Suppressor macrophage treated with lipopolysaccharide for 4 hours (primary cell): ENCODE data around the gene METTL15.
"Not testable (repeated sequence)": the region's sequence is repeated elsewhere in the genome, so short reads cannot be mapped to it uniquely, and the experiment has no call there.

Experiments
- DNase-seq: peaks from one replicate; pipeline ENCODE4 v3.0.0-alpha.2; 2020

Gene METTL15, protein sequence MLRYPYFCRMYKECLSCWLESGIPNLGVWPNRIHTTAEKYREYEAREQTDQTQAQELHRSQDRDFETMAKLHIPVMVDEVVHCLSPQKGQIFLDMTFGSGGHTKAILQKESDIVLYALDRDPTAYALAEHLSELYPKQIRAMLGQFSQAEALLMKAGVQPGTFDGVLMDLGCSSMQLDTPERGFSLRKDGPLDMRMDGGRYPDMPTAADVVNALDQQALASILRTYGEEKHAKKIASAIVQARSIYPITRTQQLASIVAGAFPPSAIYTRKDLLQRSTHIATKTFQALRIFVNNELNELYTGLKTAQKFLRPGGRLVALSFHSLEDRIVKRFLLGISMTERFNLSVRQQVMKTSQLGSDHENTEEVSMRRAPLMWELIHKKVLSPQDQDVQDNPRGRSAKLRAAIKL

DNA sequence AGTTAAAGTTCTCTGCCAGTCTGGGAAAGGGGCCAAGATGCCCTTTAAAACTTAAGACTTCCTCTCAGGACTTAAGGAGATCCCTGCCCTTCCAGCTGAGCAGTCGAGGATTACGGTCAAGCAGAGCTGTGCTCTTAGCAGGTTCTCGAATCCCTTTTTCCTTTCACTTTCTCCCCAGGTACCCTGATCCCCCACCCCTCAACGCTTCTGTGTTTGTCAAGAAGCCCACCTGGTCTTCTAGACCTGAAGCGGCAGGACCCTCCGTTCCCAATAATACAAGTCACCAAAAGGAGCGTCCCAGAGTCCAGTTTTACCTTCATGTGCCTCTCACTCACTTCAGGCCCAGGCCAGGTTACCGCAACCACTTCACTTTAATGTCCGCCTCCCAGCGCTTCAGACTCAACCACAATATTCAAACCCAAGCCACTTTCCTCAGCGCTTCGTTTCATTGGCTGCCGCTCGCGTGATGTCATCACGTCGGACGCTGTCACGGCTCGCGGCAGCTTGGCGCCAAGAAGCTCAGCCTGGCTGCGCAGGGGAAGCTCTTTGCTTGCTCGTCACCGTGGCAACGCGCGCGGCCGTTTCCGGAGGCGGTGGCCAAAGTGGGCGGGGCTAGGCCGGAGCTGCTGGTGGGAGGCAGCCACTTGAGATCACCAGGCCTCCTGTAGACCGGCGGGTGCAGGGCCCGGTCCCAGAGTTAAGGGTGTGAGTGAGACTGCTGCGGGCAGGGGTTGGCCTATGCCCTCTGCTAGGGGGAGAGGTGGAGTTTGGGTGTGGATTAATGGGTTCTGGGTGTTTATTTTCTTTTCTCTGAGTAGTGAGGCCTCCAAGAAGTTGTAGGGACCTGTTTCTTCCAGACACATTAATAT lies at the start of gene METTL15, which contains the start of gene KIF18A:
Gene METTL15 (plus strand): TSS at position 639 of the 869 bp plus-strand sequence. CDS start 4,947 bp downstream, outside the sequence.
Gene KIF18A (minus strand): TSS at position 407 of the 869 bp plus-strand sequence. CDS start 10,209 bp downstream, outside the sequence.
- peak; percentile 99 for DNase-seq

DNA sequence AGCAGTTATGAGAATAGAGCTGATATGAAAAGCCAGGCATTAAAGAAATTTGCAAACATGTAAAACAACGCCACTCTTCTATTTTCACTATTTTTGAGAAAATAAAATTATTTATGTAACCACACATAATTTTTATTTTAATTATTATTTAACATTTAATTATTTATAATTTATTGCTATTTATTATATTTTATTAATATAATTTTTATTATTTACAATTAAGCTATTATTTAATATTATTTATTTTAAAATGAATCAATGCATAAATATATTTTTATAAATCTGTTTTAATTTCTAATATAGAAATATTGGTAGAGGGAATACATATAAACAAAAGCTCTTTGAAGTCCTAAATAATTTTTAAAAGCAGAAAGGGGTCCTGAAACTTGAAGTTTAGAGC lies 36.9 kb upstream of the METTL15 start:
- no peak for DNase-seq

DNA sequence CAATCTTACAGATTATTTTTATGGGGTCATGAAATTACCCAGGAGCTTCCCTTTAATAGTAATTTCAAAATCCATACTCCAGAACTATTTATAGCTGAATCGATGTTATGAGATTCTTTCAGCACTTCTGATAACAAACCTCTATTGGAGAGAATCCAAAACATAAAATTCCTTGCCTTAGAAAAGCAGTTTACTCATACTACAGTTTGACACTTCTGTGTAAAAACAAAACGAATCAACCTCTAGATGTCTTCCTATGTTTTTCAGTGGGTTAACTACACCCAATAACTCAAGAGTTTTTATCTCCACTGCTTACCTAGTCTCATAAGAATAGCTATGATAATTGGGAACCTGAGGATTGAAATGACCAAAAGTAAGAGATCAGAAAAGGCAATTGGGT lies 35.9 kb upstream of the METTL15 start:
- DNase-seq: no peak

DNA sequence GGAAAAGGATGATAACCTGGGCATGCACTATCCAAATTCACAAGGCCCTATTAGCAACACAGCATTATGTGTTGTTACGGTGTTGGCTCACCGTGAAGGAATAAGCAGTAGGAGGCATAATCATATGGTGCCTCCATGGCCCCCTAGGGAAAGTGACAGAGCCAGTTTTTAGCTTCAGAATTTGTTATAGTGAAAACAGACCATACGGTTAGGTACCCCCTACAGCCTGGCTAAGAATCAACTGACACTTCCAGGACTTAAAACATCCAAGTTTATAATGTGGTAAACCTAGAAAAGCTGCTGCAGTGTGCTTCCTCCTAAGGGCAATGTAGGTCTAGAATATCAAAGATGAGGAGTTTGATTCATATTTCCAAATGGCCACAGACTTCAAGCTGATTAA lies 30.7 kb upstream of the METTL15 start:
- DNase-seq: no peak

GRCh38 chr11:28083118-28083517 lies 25.1 kb upstream of the METTL15 start:
- DNase-seq: no peak

GRCh38 chr11:28086569-28086968 lies 21.6 kb upstream of the METTL15 start:
- no peak for DNase-seq

- DNase-seq: not testable (repeated sequence)
Measured at GRCh38 chr11:28087192-28087591, 21.0 kb upstream of the METTL15 start.

DNA sequence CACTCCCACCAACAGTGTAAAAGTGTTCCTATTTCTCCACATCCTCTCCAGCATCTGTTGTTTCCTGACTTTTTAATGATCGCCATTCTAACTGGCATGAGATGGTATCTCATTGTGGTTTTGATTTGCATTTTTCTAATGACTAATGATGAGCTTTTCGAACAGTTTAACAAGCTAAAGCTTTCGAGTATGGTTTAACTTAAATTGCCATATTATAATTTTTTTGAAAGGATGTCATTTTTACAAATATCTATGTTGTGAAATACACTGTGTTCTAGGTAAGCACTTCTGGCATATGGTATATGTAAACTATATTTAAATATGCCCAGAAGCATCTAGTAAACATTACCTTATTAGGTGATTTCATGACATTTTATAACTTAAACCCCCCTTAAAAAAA lies 20.5 kb upstream of the METTL15 start:
- not testable (repeated sequence) for DNase-seq

GRCh38 chr11:28089378-28089777 lies 18.8 kb upstream of the METTL15 start:
- no peak for DNase-seq

DNA sequence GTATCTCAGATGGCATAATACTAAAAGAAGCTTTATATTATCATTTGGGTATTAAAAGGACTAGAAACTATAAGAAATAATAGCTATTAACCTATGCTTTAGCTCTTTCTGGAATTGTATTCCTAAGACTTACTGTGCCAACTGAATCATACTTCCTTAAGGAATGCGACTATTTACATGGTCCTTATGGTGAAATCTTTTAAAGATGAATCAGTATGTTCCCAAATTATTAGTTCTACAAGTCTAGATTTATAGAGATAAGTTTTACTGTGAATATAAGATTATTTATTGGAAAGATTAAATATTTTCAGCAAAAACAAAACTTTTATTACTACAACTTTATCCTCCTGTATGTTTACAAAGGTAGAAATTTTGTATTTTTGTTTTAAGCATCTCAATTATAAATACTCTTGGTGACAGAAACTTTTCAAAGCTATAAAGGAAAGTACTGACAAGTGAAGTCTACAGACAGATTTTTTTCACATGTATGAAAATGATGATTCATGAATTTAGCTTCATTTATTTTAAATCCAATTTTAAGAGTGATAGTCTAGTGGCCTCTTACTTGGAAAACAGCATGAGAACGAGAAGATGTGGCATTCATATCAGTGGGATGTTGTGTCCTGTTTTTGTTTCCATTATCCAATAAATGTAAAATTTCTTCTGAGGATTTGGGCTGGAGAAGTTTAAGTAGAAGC lies 18.0 kb upstream of the METTL15 start:
- no peak for DNase-seq

DNA sequence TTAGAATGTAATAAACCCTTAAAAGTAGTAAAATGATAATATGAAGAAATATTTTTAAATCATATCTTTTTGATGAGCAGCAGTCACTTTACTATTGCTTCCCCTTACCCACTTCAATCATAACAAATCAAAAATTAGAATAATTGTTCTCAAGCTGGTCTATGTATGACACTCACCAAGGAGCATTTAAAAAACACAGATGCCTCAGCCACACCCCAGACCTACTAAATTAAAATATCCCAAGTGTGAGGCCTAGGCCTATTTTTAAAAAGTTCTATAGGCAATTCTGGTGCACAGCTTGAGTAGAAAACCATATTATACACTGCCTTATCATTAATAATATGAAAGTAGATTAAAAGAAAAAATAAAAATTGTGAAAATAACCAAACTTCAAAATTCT lies 15.4 kb upstream of the METTL15 start:
- no peak for DNase-seq

DNA sequence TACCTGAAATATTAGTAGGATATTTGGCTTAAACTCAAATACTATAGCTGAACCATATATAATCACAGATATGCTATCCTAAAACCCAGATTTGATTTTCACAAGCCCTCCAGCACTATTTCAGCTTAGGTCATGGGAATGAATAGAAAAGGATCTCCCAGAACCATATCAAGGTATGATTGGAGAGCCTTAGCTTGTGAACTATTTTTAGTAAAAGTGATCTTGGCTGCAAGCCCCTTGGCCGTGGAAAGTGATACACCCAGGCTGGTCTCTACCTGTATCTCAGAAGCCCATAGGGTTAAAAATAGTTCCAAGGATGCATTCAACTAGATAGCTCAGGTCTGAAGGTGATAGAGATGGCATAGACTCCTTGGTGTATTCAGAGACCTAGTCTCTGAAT lies 9.9 kb upstream of the METTL15 start:
- DNase-seq: no peak

DNA sequence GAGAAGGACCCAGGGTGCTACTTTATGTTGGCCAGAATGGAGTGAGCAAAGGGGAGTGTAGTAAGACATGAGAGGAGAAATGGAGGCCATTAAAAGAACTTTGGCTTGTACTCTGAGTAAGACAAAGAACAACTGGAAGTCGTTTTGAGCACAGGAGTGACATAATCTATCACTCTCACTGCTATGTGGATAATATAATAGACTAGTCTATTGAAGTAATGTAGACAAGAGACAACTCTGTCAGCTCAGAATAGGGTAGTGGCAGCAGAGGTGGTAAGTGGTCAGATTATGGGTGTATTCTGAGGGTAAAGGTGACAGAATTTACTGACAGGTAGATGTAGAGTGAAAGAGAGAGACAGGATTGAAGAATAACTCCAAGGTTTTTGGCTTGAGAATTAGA lies 8.5 kb upstream of the METTL15 start:
- DNase-seq: no peak

DNA sequence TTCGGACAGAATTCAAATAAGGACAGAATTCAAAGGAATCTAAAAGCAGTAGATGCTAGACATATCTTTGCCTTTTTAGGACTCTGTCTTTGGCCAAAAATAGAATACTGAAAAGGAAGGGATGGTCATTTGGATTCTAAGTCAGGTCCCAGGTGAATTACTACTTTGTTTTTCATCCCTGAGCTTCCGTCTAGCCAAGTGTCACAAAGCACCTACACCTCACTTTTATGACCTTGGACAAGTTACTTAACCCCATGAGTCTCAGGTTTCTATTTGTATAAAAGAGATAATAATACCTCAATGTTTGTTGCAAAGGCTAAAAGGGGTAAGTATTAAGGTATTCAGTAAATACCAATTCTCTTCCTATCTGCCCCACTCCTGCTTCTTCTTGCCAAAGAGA lies 7.5 kb upstream of the METTL15 start:
- no peak for DNase-seq

DNA sequence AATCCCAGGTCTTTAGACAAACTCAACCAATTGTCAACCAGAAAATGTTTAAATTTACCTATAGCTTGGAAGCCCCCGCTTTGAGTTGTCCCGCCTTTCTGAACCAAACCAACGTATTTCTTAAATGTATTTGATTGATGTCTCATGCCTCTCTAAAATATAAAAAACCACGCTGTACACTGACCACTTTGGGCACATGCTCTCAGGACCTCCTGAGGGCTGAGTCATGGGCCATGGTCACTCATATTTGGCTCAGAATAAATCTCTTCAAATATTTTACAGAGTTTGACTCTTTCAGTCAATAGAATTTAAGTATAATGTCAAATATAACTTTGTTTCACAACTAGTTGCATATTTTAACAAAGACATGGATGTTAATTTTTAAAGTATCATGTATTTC lies 5.9 kb upstream of the METTL15 start:
- not testable (repeated sequence) for DNase-seq

- DNase-seq: no peak
Measured at GRCh38 chr11:28104425-28104824, 3.8 kb upstream of the METTL15 start.

GRCh38 chr11:28104984-28105383 lies 3.2 kb upstream of the METTL15 start:
- no peak for DNase-seq

DNA sequence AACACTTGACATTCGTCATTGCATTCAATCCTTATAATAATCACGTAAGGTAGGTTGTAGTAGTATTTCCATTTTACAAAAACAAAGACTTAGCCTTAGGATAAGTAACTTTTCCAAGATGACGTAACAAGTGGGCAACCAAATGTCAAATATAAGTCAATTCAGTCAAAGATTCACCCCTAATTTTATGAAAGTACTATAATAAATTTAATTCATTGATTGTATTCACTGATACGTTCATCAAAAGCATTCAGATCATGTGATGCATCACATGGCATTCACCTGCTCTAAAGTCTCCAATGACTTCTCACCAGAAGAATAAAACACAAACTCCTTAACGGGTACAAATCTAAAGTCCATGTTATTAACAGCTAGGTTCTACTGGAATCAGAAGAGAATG lies 2.3 kb upstream of the METTL15 start:
- DNase-seq: no peak

DNA sequence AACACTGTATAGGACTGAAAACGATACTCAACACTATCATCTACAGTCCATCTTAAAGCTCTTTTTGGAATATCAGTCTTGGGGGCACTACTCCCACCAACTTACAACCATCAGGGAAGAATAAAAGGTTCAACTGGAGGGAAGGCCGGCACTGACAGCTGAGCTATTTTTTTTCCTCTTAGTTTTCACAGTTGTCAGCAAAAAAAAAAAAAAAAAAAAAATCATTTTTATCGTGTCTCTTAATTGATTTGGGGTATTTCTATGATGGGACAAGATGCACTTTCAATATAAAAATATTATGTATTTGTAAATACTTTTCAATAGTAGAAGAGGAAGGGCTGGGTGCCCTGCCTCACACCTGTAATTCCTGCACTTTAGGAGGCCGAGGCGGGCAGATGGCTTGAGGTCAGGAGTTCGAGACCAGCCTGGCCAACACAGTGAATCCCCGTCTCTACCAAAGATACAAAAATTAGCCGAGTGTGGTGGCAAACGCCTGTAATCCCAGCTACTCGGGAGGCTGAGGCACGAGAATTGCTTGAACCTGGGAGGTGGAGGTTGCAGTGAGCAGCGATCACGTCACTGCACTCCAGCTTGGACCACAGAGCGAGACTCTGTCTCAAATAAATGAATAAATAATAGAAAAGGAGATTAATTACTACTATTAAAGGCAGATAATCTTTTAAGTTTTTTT lies 1.7 kb upstream of the METTL15 start:
- no peak for DNase-seq

DNA sequence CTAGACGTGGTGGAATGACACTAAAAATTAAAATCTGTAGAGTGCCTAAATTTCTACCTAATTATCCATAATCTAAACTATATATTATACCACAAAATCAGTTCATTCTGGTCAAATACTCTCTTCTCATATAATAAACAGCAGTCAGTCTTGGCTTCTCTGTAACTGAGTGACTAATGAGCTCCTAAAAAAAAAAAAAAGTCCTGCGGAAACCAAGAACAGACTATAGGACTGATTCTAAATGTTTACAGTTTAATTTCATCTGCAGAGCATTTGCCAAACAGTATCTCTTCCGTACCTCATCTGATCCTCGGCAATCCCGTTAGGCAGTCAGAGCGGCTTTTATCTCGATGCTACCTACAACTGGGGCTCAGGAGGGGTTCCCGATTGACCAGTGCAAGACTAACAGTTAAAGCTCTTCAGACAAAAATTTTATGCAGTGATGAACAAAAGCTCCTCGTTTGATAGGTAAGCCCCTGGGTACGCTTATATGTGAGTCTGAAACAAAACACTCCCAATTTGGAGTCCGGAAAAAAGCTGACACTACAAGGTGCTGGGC lies 918 bp upstream of the METTL15 start:
- DNase-seq: no peak

- no peak for DNase-seq
Measured at GRCh38 chr11:28108958-28109357, 770 bp downstream of the METTL15 start.

DNA sequence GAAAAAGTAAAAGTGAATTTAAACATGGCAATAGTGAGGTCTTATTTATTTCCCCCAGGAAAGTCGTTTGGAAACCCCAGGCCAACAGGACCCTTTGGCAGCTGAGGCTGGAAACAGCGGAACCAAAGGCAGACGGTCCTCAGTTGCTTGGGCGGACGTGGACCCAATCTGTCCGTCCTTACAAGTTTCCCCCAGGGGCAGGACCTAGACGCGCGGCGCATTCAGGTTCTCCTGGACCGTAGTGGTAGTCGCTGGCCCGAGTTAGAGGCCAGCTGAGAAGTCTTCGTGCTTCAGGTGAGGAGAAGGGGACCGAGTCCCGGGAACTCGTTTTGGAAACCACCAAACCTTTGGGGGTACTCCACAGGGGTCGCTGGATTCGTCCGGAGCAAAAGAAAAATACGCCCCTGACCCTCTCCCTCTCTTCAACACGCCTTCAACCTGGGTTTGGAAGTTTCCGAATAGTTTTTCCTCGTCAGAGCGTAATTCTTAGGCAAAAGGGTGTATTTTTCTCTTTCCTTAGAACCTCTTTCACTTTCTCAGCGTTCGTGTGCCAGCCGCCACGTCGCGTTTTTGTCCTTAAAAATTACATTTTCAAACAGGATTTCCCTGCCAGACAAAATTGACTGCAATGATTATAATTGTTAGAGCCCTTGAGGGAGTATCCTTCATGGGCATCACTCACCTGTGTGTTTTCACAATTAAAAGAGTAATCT lies 2.1 kb downstream of the METTL15 start:
- peak; percentile 78 for DNase-seq
